Liver (tissue), 9 donors: ENCODE measurements around the gene ZYG11B. TPM values are rescaled to one million over a fixed set of nuclear protein-coding genes. Genes with fewer than 3 reads are reported as not detected.

Experiments used
- DNase-seq: peaks from one replicate; pipeline ENCODE4 v3.0.0-alpha.2; 2017; ENCODE audit warnings: low spot score
- H3K27ac ChIP-seq, 2 donors: one replicate each; pipeline ENCODE4 v1.7.0; 2013; ENCODE audit warnings: inconsistent platforms in 2 of 2, low read length in 2 of 2, control low read depth in 1 of 2, low read depth in 1 of 2, mild to moderate bottlenecking in 1 of 2
- H3K27me3 ChIP-seq, 4 donors: one replicate each; pipeline versions ENCODE4 v1.6.1 to v1.7.0; 2013; ENCODE audit warnings: low read length in 3 of 4, inconsistent platforms in 1 of 4, mild to moderate bottlenecking in 1 of 4, moderate library complexity in 1 of 4; ENCODE audit not compliant: control insufficient read depth in 4 of 4, insufficient read depth in 4 of 4
- H3K36me3 ChIP-seq, 4 donors: one replicate each; pipeline versions ENCODE4 v1.6.1 to v1.7.0; 2013; ENCODE audit warnings: low read length in 3 of 4, mild to moderate bottlenecking in 3 of 4, low read depth in 1 of 4, moderate library complexity in 1 of 4; ENCODE audit not compliant: control insufficient read depth in 4 of 4, insufficient read depth in 3 of 4
- H3K4me1 ChIP-seq, 4 donors: one replicate each; pipeline versions ENCODE4 v1.6.1 to v1.7.0; 2013; ENCODE audit warnings: low read length in 3 of 4, mild to moderate bottlenecking in 3 of 4, moderate library complexity in 1 of 4; ENCODE audit not compliant: control insufficient read depth in 4 of 4, insufficient read depth in 4 of 4
- H3K4me3 ChIP-seq, 3 donors: one replicate each; pipeline versions ENCODE4 v1.6.1 to v1.7.0; 2013; ENCODE audit warnings: low read length in 3 of 3, control low read depth in 1 of 3, low read depth in 1 of 3, mild to moderate bottlenecking in 1 of 3
- H3K9ac ChIP-seq, 2 donors: one replicate each; pipeline ENCODE4 v1.7.0; 2013; ENCODE audit warnings: low read length in 2 of 2, mild to moderate bottlenecking in 2 of 2, moderate library complexity in 2 of 2, control low read depth in 1 of 2, low read depth in 1 of 2
- H3K9me3 ChIP-seq, 4 donors: one replicate each; pipeline versions ENCODE4 v1.6.1 to v1.7.0; 2013; ENCODE audit warnings: low read length in 3 of 4; ENCODE audit not compliant: control insufficient read depth in 4 of 4
- CTCF ChIP-seq: fragments of 150-350 bp; IDR thresholded peaks from 2 replicates; pipeline ENCODE4 v1.5.1; 2017; ENCODE audit warnings: improper control_type of control experiment, low read depth, low read length; ENCODE audit not compliant: missing input control
- EGR1 ChIP-seq, 2 donors: IDR thresholded peaks; 2 replicates each; pipeline ENCODE4 v1.6.1; 2016 to 2018; ENCODE audit warnings: antibody characterized with exemption in 2 of 2, low read depth in 2 of 2
- FOXA1 ChIP-seq: IDR thresholded peaks from 2 replicates; pipeline ENCODE4 v1.6.1; 2016; ENCODE audit warnings: antibody characterized with exemption
- FOXA2 ChIP-seq: IDR thresholded peaks from 2 replicates; pipeline ENCODE4 v1.6.1; 2016; ENCODE audit warnings: antibody characterized with exemption
- GABPA ChIP-seq, 2 donors: IDR thresholded peaks in 1 of 2; conservative IDR thresholded peaks in 1 of 2; 2 replicates each; pipeline ENCODE4 v1.6.1; 2016; ENCODE audit warnings: antibody characterized with exemption in 2 of 2, mild to moderate bottlenecking in 1 of 2, moderate library complexity in 1 of 2
- HNF4A ChIP-seq, 2 donors: conservative IDR thresholded peaks; 2 replicates each; pipeline ENCODE4 v1.6.1; 2016; ENCODE audit warnings: antibody characterized with exemption in 2 of 2, mild to moderate bottlenecking in 2 of 2
- HNF4G ChIP-seq: IDR thresholded peaks from 2 replicates; pipeline ENCODE4 v1.6.1; 2016; ENCODE audit warnings: antibody characterized with exemption
- JUND ChIP-seq, 2 donors: IDR thresholded peaks; 2 replicates each; pipeline ENCODE4 v1.6.1; 2016; ENCODE audit warnings: antibody characterized with exemption in 2 of 2
- MAX ChIP-seq: IDR thresholded peaks from 2 replicates; pipeline ENCODE4 v1.6.1; 2016; ENCODE audit warnings: antibody characterized with exemption
- NR2F2 ChIP-seq: IDR thresholded peaks from 2 replicates; pipeline ENCODE4 v1.6.1; 2016; ENCODE audit warnings: antibody characterized with exemption
- RAD21 ChIP-seq, 2 donors: IDR thresholded peaks; 2 replicates each; pipeline ENCODE4 v1.6.1; 2016; ENCODE audit warnings: antibody characterized with exemption in 2 of 2, mild to moderate bottlenecking in 2 of 2
- REST ChIP-seq: IDR thresholded peaks from 2 replicates; pipeline ENCODE4 v1.6.1; 2016; ENCODE audit warnings: antibody characterized with exemption, mild to moderate bottlenecking
- SP1 ChIP-seq: IDR thresholded peaks from 2 replicates; pipeline ENCODE4 v1.6.1; 2018; ENCODE audit warnings: antibody characterized with exemption, mild to moderate bottlenecking
- TAF1 ChIP-seq: conservative IDR thresholded peaks from 2 replicates; pipeline ENCODE4 v1.6.1; 2016; ENCODE audit warnings: antibody characterized with exemption, mild to moderate bottlenecking
- YY1 ChIP-seq: IDR thresholded peaks from 2 replicates; pipeline ENCODE4 v1.6.1; 2016; ENCODE audit warnings: antibody characterized with exemption, mild to moderate bottlenecking
- WGBS: extraction: QIAGEN DNeasy Blood & Tissue Kit; methylation state at CpG from one replicate; pipeline ENCODE4 v1.1.7; 2013; 5-methylcytosine and 5-hydroxymethylcytosine counted together
- polyA plus RNA-seq, 2 donors: library from polyadenylated mRNA; stranded (reverse) in 1 of 2; unstranded in 1 of 2; fragments of 200-250 nt in 1 of 2; fragments of >200 nt in 1 of 2; fragmentation: Nextera tagmentation in 1 of 2; extraction: Ambion mirVana in 1 of 2; gene quantifications; one replicate each; pipeline versions ENCODE4 v1.2.1 to v1.2.3, GENCODE V29; 2013 to 2015
- total RNA-seq, 2 donors: library from RNA; depleted of rRNA; stranded (reverse); fragments of >200 nt; gene quantifications; one replicate each; pipeline ENCODE4 v1.2.3, GENCODE V29; 2014
- TF ChIP-seq, protein P1 (sequence below): IDR thresholded peaks from 2 replicates; pipeline ENCODE4 v1.6.1; 2016; ENCODE audit warnings: antibody characterized with exemption
- TF ChIP-seq, protein P2 (sequence below): IDR thresholded peaks from 2 replicates; pipeline ENCODE4 v1.6.1; 2016; ENCODE audit warnings: antibody characterized with exemption
- donor health status: healthy.
- donor health status: healthy.
- donor health status: healthy.
- donor health status: healthy.
- donor health status: healthy.

ZYG11B gene
- total and polyA plus RNA-seq, 4 donors, result 6.1 to 111 (median 15.5) TPM

GRCh38 chr1:52769346-52770033 is 43.2 kb downstream of the ZYG11B start:
- H3K36me3 ChIP-seq, result peaks cover 4 to 13% (median 8%) of the 10 kb centered on the region in 4 donors
- no peak for DNase-seq
- H3K4me3 ChIP-seq, result no peak overlapping the region
- 94% methylated on average over 4 of the region's 4 CpGs for WGBS
- no peaks in the 10 kb centered on the region for H3K4me1 ChIP-seq
- no peak overlapping the region for H3K9ac ChIP-seq
- no peaks in the 10 kb centered on the region for H3K9me3 ChIP-seq
- no peak overlapping the region for H3K27ac ChIP-seq
- TF ChIP-seq HNF4A (conservative IDR thresholded peaks at IDR 0.05) (no peak), NR2F2 (no peak), EGR1 (IDR thresholded peaks at IDR 0.05; ENCODE audit: low read depth in 2 of 2) (no peak), SP1 (no peak), MAX (no peak), FOXA2 (no peak), REST (no peak), RAD21 (IDR thresholded peaks at IDR 0.05) (no peak), TAF1 (no peak), YY1 (no peak), FOXA1 (no peak), GABPA (IDR thresholded peaks at IDR 0.05 in 1 of 2, conservative IDR thresholded peaks at IDR 0.05 in 1 of 2) (no peak)
- TF ChIP-seq, protein P1, sequence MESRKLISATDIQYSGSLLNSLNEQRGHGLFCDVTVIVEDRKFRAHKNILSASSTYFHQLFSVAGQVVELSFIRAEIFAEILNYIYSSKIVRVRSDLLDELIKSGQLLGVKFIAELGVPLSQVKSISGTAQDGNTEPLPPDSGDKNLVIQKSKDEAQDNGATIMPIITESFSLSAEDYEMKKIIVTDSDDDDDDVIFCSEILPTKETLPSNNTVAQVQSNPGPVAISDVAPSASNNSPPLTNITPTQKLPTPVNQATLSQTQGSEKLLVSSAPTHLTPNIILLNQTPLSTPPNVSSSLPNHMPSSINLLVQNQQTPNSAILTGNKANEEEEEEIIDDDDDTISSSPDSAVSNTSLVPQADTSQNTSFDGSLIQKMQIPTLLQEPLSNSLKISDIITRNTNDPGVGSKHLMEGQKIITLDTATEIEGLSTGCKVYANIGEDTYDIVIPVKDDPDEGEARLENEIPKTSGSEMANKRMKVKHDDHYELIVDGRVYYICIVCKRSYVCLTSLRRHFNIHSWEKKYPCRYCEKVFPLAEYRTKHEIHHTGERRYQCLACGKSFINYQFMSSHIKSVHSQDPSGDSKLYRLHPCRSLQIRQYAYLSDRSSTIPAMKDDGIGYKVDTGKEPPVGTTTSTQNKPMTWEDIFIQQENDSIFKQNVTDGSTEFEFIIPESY, result no peak
- TF ChIP-seq, protein P2, sequence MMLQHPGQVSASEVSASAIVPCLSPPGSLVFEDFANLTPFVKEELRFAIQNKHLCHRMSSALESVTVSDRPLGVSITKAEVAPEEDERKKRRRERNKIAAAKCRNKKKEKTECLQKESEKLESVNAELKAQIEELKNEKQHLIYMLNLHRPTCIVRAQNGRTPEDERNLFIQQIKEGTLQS, result no peak
- no peaks in the 10 kb centered on the region for H3K27me3 ChIP-seq

- 94% methylated on average over 7 of the region's 7 CpGs for WGBS
- Histone ChIP-seq H3K27me3 (no peaks in the 10 kb centered on the region), H3K9ac (no peak overlapping the region), H3K9me3 (no peaks in the 10 kb centered on the region), H3K4me3 (no peak overlapping the region), H3K4me1 (no peaks in the 10 kb centered on the region), H3K36me3 (peaks cover 4 to 14% (median 9%) of the 10 kb centered on the region in 4 donors), H3K27ac (no peak overlapping the region)
- no peak for DNase-seq
- TF ChIP-seq TAF1 (no peak), CTCF (no peak), JUND (IDR thresholded peaks at IDR 0.05) (no peak), HNF4A (conservative IDR thresholded peaks at IDR 0.05) (no peak), NR2F2 (no peak), REST (no peak), EGR1 (IDR thresholded peaks at IDR 0.05; ENCODE audit: low read depth in 2 of 2) (no peak), HNF4G (no peak), FOXA1 (no peak), MAX (no peak), SP1 (no peak), FOXA2 (no peak), YY1 (no peak)
- TF ChIP-seq, protein P1, result no peak
Observed at GRCh38 chr1:52771384-52771783, 45.1 kb downstream of the ZYG11B start.
